Purkinje cell (primary cell): ENCODE data around the gene KIAA0930. TPM values are rescaled to one million over a fixed set of nuclear protein-coding genes. Genes with fewer than 3 reads are reported as not detected.

ENCODE experiments used
- polyA plus RNA-seq: library from polyadenylated mRNA; unstranded; fragments of >200 nt; fragmentation: Nextera tagmentation; gene quantifications from 2 replicates; pipeline ENCODE4 v1.2.1, GENCODE V29; 2014

The KIAA0930 gene
- polyA plus RNA-seq: 3.0 and 13.0 TPM in 2 replicates

GRCh38 chr22:45240810-45241631 is at the start of gene KIAA0930:
Gene KIAA0930 (minus strand): TSS chr22:45240894. CDS start chr22:45240703, 191 bp downstream.

GRCh38 chr22:45284705-45285262 is 44.1 kb upstream of the KIAA0930 start, which contains the start of gene UPK3A:
Gene UPK3A (plus strand): TSS chr22:45284949. CDS start chr22:45285014, 65 bp downstream.

GRCh38 chr22:45163451-45164269 is 77.0 kb downstream of the KIAA0930 start, which contains the start of gene NUP50:
Gene NUP50 (plus strand): TSS chr22:45163925. CDS start chr22:45168178, 4,253 bp downstream.

Other genes with a start within 250 kb of the KIAA0930 start
- gene PHF21B, start 230.9 kb downstream of the KIAA0930 start, polyA plus RNA-seq: 1.8 and 3.3 TPM in 2 replicates
- 28.5 and 33.2 TPM in 2 replicates for gene NUP50, start 77.0 kb downstream of the KIAA0930 start, polyA plus RNA-seq
- not detected in 2 replicates for gene UPK3A, start 44.1 kb upstream of the KIAA0930 start, polyA plus RNA-seq
- gene FAM118A, start 69.0 kb upstream of the KIAA0930 start, polyA plus RNA-seq: 7.7 and 8.1 TPM in 2 replicates
- not detected in 2 replicates for gene SMC1B, start 172.7 kb upstream of the KIAA0930 start, polyA plus RNA-seq
- not detected in 2 replicates for gene RIBC2, start 172.8 kb upstream of the KIAA0930 start, polyA plus RNA-seq